Astrocyte of the spinal cord (primary cell): ENCODE measurements around the gene CCL13.

Experiments
- DNase-seq: peaks from one replicate; pipeline ENCODE4 v3.0.0; 2011; ENCODE audit warnings: low read depth, low spot score
- H3K4me3 ChIP-seq: 2 replicates; pipeline ENCODE4 v1.5.1; 2011; ENCODE audit warnings: low read depth, mild to moderate bottlenecking, low read length, moderate library complexity
- in situ Hi-C: cut with HindIII; loops from 2 replicates; pipeline ENCODE4 v1.10.0; 2017; ENCODE audit warnings: low sequenced_read_pairs
- TF ChIP-seq, protein P1 (sequence below): IDR thresholded peaks from 2 replicates; pipeline ENCODE4 v1.5.1; 2012; ENCODE audit warnings: low read depth, mild to moderate bottlenecking, low read length, inconsistent platforms

Gene CCL13

DNA sequence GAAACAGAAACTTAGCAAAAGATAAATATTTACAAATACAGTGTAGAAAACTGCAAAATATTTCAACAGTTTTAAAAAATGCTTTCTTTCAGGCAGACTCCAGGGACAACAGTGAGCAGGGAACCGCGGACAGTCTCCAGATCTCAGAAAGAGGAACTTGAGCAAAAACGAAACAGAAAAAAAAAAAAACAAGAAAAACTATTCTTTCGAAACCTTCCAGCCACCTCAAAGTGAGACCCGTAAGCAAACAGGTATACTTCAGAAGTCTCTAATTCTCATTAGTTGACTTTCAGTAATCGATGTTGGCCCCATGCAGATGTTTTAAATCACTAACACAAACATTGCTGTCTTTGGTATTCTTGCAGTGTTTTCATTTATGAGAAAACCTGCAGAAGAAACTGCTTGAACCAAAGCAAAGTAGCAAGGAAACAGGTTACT lies 22.4 kb downstream of the CCL13 start:
- TF ChIP-seq, protein P1, sequence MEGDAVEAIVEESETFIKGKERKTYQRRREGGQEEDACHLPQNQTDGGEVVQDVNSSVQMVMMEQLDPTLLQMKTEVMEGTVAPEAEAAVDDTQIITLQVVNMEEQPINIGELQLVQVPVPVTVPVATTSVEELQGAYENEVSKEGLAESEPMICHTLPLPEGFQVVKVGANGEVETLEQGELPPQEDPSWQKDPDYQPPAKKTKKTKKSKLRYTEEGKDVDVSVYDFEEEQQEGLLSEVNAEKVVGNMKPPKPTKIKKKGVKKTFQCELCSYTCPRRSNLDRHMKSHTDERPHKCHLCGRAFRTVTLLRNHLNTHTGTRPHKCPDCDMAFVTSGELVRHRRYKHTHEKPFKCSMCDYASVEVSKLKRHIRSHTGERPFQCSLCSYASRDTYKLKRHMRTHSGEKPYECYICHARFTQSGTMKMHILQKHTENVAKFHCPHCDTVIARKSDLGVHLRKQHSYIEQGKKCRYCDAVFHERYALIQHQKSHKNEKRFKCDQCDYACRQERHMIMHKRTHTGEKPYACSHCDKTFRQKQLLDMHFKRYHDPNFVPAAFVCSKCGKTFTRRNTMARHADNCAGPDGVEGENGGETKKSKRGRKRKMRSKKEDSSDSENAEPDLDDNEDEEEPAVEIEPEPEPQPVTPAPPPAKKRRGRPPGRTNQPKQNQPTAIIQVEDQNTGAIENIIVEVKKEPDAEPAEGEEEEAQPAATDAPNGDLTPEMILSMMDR, result no peak
- no peak overlapping the region for H3K4me3 ChIP-seq
- in situ Hi-C loops, result no loop called here
- no peak for DNase-seq

DNA sequence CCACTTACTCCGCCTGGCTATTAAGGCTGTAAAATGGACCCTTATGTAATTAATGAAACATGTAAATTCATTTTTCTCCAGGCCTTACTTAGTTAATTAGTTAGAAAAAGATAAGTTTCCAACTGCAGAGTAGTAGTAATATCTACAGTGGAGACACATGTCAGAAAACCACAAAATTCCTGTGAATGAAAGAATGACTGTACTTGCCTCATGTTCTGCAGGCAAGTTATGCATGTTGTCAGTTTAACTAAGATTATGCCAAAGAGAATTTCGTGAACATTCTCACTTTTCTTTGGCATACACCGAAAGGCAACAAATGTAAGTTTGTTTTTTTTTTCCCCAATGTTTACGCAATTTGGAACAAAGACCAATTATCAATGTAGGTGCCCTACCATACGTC lies 23.6 kb downstream of the CCL13 start:
- no peak for DNase-seq
- no peak overlapping the region for H3K4me3 ChIP-seq
- in situ Hi-C loops, result no loop called here
- TF ChIP-seq, protein P1, result no peak

DNA sequence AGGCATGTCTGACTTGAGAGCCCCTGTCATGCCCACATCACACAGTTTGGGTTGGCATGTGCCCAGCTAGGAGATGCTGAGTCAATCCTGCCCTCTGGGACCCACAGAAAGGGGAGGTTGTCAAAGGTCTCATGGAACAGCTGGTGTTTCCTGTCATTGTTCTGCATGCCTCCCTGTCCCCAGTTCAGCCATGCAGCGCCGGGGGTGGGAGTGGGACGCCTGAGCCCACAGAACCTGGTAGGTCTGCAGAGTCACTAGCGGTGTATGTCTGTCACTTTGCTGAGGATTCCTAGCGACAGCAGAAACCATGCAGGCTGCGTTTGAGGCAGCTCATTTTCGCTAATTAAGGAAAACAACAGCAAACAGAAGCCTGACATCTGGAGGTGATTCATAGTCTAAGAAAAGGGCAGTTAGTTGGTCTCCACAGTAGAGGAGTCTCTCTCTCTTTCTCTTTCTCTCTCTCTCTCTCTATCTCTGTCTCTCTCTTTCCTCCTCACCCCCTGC lies 26.4 kb downstream of the CCL13 start:
- TF ChIP-seq, protein P1, result no peak
- in situ Hi-C loops, result no loop called here
- no peak for DNase-seq
- no peak overlapping the region for H3K4me3 ChIP-seq

DNA sequence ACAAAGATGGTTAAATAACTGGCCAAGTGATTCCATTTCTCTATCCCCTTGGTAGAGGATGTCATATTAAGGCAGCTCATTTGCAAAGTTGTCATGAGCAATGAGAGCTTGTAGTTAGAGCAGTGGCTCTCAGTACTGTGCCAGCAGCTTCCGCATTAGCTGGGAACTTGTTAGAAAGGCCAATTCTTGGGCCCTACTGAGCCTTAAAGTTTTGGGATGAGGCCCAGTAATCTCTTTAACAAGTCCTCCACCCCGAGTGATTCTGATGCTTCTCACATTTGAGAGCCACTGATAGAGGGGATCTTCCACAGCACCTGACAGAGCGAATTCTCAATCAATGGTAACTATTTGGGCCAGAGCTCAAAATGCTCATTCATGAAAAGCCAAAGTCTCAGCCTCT lies 26.9 kb downstream of the CCL13 start:
- H3K4me3 ChIP-seq, result no peak overlapping the region
- no peak for DNase-seq
- in situ Hi-C loops, result no loop called here
- TF ChIP-seq, protein P1, result no peak

DNA sequence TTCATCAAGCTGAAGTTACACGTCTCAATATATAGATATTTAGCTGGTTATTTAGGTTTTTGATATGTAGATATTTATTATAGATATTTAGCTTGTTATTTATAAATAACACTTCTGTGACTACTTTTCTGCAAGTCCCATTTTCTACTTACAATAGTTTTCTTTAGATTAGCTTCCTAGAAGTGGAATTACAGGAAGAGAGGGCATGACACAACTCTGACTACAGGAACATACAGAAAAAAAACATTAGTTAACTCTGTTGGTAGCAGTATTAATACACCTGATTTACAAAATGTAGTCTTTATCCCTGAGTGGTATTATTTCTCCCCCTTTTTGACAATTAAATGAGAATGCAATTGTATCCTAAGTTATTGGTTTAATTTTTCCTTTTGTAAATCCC lies 28.0 kb downstream of the CCL13 start:
- TF ChIP-seq, protein P1, result no peak
- no peak overlapping the region for H3K4me3 ChIP-seq
- in situ Hi-C loops, result no loop called here
- no peak for DNase-seq

DNA sequence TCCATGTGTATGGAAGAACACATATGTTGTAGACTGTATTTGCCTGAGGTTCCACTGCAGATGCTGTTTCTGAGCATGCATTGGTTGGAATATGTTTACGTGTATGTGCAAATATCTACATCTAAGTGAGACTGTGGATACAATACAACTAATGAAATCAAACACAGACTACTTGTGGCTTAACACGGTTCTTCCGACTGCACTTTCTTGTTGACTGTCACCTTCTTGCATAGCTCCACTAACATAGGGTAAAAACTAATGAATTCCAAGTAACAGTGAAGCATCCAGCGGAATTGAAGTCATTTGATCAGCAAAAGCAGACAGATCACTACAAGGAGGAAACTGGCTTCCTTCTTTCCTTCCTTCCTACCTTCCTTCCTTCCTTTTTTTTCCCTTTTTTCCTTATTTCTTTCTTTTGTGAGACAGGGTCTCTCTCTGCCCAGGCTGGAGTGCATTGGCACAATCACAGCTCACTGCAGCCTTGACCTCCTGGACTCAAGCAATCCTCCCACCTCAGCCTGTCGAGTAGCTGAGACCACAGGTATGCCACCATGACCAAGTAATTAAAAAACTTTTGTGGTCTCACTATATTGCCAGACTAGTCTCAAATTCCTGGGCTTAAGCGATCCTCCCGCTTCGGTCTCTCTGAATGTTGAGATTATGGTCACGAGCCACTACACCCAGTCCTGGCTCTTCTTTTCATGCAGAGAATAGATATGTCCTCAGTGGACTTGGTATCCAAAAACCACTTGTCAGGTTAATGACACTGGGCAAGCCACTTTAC lies 28.7 kb downstream of the CCL13 start:
- H3K4me3 ChIP-seq, result no peak overlapping the region
- in situ Hi-C loops, result no loop called here
- TF ChIP-seq, protein P1, result no peak
- no peak for DNase-seq
